ENCODE measurements around the gene CHST2.

DNA sequence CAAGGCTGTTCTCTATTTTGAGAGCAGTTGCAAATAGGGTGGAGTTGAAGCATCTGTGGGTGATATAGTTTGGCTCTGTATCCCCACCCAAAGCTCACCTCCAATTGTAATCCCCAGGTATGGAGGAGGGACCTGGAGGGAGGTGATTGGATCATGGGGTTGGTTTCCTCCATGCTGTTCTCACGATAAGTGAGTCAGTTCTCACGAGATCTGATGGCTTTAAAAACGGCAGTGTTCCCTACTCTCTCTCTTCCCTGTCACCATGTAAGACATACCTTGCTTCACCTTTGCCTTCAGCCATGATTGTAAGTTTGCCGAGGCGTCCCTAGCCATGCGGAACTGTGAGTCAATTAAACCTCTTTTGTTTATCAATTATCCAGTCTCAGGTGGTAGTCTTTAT, 21.0 kb downstream of the CHST2 start:
- no peak for TF ChIP-seq EZH2 (IDR thresholded peaks at IDR 0.05; ENCODE audit: borderline replicate concordance, low read length)
- TF ChIP-seq, protein P1, sequence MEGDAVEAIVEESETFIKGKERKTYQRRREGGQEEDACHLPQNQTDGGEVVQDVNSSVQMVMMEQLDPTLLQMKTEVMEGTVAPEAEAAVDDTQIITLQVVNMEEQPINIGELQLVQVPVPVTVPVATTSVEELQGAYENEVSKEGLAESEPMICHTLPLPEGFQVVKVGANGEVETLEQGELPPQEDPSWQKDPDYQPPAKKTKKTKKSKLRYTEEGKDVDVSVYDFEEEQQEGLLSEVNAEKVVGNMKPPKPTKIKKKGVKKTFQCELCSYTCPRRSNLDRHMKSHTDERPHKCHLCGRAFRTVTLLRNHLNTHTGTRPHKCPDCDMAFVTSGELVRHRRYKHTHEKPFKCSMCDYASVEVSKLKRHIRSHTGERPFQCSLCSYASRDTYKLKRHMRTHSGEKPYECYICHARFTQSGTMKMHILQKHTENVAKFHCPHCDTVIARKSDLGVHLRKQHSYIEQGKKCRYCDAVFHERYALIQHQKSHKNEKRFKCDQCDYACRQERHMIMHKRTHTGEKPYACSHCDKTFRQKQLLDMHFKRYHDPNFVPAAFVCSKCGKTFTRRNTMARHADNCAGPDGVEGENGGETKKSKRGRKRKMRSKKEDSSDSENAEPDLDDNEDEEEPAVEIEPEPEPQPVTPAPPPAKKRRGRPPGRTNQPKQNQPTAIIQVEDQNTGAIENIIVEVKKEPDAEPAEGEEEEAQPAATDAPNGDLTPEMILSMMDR (conservative IDR thresholded peaks at IDR 0.05 in 1 of 2, IDR thresholded peaks at IDR 0.05 in 1 of 2; ENCODE audit: extremely low read depth in 1 of 2, insufficient read depth in 1 of 2, low read depth in 1 of 2, low read length in 2 of 2) = no peak

Measured in mammary epithelial cell (primary cell).